Activated CD8-positive, alpha-beta memory T cell treated with anti-CD3 and anti-CD28 coated beads, Interleukin-2, amount 50 U/mL, for 1 hour (primary cell): Measurements from ENCODE around the gene ST6GALNAC3.
"Not testable (repeated sequence)": the region's sequence is repeated elsewhere in the genome, so short reads cannot be mapped to it uniquely, and the experiment has no call there.

Experiments
- DNase-seq: peaks from one replicate; pipeline ENCODE4 v3.0.0-alpha.2; 2020; ENCODE audit errors: extremely low read depth

Gene ST6GALNAC3

GRCh38 chr1:76106719-76107235 lies 32.2 kb downstream of the ST6GALNAC3 start:
- DNase-seq: no peak

GRCh38 chr1:76109404-76109803 lies 34.9 kb downstream of the ST6GALNAC3 start:
- no peak for DNase-seq

- no peak for DNase-seq
Measured at GRCh38 chr1:76109901-76110560, 35.5 kb downstream of the ST6GALNAC3 start.

DNA sequence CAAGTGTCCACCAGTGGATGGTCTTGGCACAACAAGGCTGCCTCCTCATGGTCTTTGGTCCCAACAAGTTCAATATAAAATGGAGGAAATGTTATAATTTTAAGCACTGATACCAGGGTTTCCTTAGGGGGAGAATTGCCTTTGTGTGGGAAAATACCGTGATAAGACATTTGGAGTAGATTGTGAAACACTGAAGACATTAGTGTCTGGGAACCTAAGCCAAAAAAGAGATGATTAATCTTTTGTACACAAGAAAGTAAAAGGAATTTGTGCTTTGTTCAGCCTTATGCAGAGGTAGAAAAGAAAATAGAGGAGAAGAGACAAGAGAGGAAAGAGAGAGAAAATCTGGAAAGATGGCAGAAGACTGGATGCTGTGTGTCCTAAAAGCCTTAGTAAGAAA lies 36.1 kb downstream of the ST6GALNAC3 start:
- no peak for DNase-seq

- not testable (repeated sequence) for DNase-seq
Measured at GRCh38 chr1:76112321-76112720, 37.8 kb downstream of the ST6GALNAC3 start.

GRCh38 chr1:76113446-76113845 lies 38.9 kb downstream of the ST6GALNAC3 start:
- DNase-seq: no peak

GRCh38 chr1:76115171-76115570 lies 40.6 kb downstream of the ST6GALNAC3 start:
- DNase-seq: no peak

DNA sequence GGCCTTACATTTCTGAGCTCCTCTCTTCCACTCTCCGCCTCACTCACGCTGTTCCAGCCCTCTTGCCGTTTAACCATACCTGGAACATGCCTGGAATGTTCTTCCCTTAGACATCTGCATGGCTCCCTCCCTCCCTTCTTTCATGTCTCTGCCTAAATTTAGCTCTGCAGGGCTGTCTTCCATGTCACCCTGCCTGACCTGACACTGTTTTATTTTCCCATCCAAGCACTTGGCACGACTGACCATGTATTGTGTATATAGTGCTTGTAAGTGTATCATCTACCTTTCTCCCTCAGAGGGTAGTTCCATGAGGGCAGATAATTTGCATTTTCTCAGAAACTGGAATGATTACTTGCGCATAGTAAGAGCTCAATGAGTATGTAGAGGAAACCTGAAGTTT lies 47.3 kb downstream of the ST6GALNAC3 start:
- DNase-seq: no peak

GRCh38 chr1:76122271-76122670 lies 47.7 kb downstream of the ST6GALNAC3 start:
- DNase-seq: no peak

DNA sequence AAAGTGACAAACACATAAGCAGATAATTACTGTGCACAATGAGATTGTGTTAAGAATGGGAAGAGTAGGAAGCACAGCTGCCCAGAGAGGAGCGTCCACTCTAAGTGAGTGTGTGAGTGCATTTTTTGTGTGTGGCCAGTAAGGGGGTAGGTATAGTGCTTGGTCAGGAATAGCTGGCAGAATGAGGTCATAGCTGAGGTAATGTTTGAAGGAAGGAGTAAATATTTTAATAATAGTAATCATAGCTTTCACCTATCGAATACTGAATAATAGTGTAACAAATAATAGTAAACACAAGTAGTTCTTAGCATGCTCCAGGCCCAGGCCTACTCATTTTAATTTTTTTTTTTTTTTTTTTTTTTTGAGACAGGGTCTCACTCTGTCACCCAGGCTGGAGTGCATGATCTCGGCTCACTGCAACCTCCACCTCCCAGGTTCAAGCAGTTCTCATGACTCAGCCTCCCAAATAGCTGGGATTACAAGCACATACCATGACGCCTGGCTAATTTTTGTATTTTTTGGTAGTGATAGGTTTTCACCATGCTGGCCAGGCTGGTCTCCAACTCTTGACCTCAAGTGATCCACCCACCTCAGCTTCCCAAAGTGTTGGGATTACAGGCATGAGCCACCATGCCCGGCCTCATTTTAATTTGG lies 49.0 kb downstream of the ST6GALNAC3 start:
- DNase-seq: not testable (repeated sequence)

GRCh38 chr1:76124196-76124595 lies 49.6 kb downstream of the ST6GALNAC3 start:
- DNase-seq: no peak

- no peak for DNase-seq
Measured at GRCh38 chr1:76125473-76126219, 51.1 kb downstream of the ST6GALNAC3 start.

GRCh38 chr1:76128096-76128495 lies 53.5 kb downstream of the ST6GALNAC3 start:
- DNase-seq: no peak

- no peak for DNase-seq
Measured at GRCh38 chr1:76129731-76130130, 55.2 kb downstream of the ST6GALNAC3 start.

DNA sequence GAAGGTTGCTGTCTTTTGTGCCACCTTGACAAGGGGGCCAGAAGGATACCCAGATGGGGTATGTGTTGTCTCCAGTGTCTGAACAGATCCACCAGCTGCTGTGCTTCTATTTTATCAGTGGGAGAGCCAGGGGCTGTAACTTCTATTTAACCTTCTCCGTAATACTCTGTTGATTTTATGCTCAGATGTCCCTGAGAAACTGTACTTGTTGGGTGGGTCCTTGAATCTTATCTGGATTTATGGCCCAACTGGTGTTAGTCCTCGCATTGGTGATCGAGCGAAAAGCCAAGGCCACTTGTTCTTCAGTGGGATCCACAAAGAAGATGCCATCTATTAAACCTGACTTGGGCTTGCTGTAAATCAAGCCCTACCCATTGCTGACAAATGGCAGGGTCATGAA lies 56.4 kb downstream of the ST6GALNAC3 start:
- DNase-seq: no peak

DNA sequence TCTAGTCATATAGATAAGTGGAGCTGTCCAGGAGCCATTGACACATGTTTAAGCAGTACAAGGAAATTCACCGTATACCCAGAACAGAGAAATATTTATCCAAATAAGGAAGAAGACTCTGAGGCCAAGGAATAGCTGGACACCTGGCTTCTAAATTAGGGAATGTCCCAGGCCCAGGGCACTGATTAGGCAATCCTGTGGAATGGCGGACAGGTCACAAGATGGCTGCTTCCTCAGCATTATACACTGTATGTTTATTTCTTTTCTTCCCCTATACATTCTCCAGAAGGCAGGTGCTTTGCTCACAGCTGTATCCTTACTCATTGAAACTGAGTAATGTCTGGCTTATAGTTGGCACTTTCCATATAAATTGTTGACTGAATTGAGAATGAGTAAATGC lies 59.4 kb downstream of the ST6GALNAC3 start:
- no peak for DNase-seq

GRCh38 chr1:76135835-76136234 lies 61.3 kb downstream of the ST6GALNAC3 start:
- no peak for DNase-seq

DNA sequence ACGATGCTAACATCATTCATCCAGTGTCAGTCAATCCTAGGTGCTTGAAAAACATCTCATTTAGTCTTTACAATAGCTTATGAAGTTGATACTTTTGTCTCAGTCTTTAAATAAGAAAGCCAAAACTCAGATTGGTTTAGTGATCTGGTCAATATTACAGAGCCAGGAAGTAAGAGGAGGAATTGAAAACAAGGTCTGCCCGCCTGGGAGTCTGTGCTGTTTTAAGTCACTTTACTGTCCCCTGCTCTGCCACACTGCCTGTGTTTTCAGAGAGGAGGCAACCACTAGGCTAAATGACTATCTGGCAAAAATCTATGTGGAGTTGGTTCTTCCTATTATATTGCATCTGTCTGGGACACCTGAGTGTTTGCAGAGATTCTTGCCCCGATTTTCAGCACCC lies 62.3 kb downstream of the ST6GALNAC3 start:
- no peak for DNase-seq

DNA sequence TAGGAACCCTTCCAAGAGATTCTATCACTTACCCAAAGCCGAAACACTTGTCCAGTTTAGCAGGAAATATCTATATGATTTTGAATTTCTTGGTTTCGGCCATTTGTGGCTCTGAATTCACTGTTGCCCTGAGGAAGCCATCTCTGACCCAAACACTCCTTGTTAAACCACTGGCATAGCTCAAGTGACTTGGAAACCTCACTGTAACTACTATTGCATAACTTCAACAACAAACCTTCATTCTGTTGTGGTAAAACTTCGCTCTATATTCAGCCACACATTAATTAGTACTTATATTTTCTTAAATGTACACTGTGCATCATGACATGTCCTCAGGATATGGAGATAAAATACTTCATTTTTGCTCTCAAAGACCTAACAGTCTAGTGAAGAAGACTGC lies 63.2 kb downstream of the ST6GALNAC3 start:
- no peak for DNase-seq

- no peak for DNase-seq
Measured at GRCh38 chr1:76138217-76138616, 63.7 kb downstream of the ST6GALNAC3 start.

- DNase-seq: no peak
Measured at GRCh38 chr1:76140227-76140626, 65.7 kb downstream of the ST6GALNAC3 start.

DNA sequence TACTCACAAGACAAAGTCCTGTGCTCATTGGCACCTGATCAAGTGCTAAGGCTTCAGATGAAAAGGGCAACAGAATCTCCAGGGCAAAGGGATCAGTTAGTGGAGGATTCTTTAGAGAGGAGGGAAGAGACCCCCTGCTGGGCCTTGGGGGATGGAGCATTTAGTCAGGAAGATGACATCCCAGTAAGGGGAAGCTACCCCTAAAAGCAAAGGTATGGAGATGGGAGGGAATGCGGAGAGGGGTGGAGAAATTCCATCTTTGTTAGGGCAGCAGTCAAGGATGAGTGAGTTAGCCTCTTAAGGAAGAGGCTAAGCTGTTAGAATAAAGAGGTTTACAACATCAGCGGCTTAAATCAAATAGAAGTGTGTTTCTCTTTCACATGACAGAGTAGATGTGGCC lies 67.4 kb downstream of the ST6GALNAC3 start:
- no peak for DNase-seq
